Thyroid gland (tissue), 4 donors: Measurements from ENCODE around the gene SPATA4. TPM values are rescaled to one million over a fixed set of nuclear protein-coding genes. Genes with fewer than 3 reads are reported as not detected.

Experiments
- DNase-seq, 2 donors: peaks; one replicate each; pipeline ENCODE4 v3.0.0-alpha.2; 2019
- H3K27ac ChIP-seq, 3 donors: fragments of 200-600 bp; sonication (generic); 1 replicate in 2 of 3; 2 replicates in 1 of 3; pipeline ENCODE4 v1.5.1; 2016 to 2019; ENCODE audit warnings: mild to moderate bottlenecking in 1 of 3, moderate library complexity in 1 of 3
- H3K27me3 ChIP-seq: fragments of 200-600 bp; sonication (generic); one replicate; pipeline ENCODE4 v1.5.1; 2019
- H3K36me3 ChIP-seq, 2 donors: fragments of 200-600 bp; sonication (generic); one replicate each; pipeline ENCODE4 v1.5.1; 2016 to 2019
- H3K4me1 ChIP-seq, 2 donors: fragments of 200-600 bp; sonication (generic); one replicate each; pipeline ENCODE4 v1.5.1; 2017 to 2019
- H3K4me3 ChIP-seq, 3 donors: fragments of 200-600 bp; sonication (generic); replicated peaks in 1 of 3; 1 replicate in 2 of 3; 2 replicates in 1 of 3; pipeline ENCODE4 v1.5.1; 2016; ENCODE audit warnings: mild to moderate bottlenecking in 1 of 3
- H3K9me3 ChIP-seq: fragments of 200-600 bp; sonication (generic); one replicate; pipeline ENCODE4 v1.5.1; 2017
- CTCF ChIP-seq, 6 experiments: fragments of 200-600 bp in 3 of 6; fragments of 450-650 bp in 3 of 6; sonication (generic) in 3 of 6; IDR thresholded peaks; one replicate each; pipeline ENCODE4 v1.5.1; 2016 to 2019; ENCODE audit warnings: antibody characterized with exemption in 6 of 6, mild to moderate bottlenecking in 2 of 6, inconsistent platforms in 1 of 6, moderate library complexity in 1 of 6
- POLR2A ChIP-seq, 2 donors: fragments of 450-650 bp; IDR thresholded peaks; one replicate each; pipeline ENCODE4 v1.6.1; 2017; ENCODE audit warnings: antibody characterized with exemption in 2 of 2, mild to moderate bottlenecking in 2 of 2, moderate library complexity in 1 of 2
- WGBS, 2 donors: methylation state at CpG; one replicate each; pipeline ENCODE4 v1.1.5; 2017; 5-methylcytosine and 5-hydroxymethylcytosine counted together
- intact Hi-C: fragments of 100-400 bp; cut with DNase I; formaldehyde crosslinking; loops from one replicate; pipeline ENCODE4 v1.15.1; 2023
- total RNA-seq, 4 donors: library from RNA; depleted of rRNA; stranded (reverse); fragments of >200 nt; gene quantifications; one replicate each; pipeline ENCODE4 v1.2.3, GENCODE V29; 2016

Gene SPATA4
- total RNA-seq, 4 donors from 2014 or later = 0.40 to 2.2 (median 1.1) TPM

- TF ChIP-seq CTCF (IDR thresholded peaks at IDR 0.05) = no peak
- TF ChIP-seq POLR2A (IDR thresholded peaks at IDR 0.05) = no peak
- no peak for DNase-seq
- Histone ChIP-seq H3K9me3 (no peaks in the 10 kb centered on the region), H3K4me3 (no peak overlapping the region), H3K36me3 (no peaks in the 10 kb centered on the region), H3K27ac (peak overlapping the region in 1 of 3 donors; percentile 84), H3K4me1 (peaks cover 5% of the 10 kb centered on the region in 2 donors), H3K27me3 (no peaks in the 10 kb centered on the region)
- 82 to 96% methylated on average over 5 of the region's 5 CpGs for WGBS, 2 donors
- intact Hi-C loops = no loop called here
Observed at GRCh38 chr4:176236946-176237345, 41.6 kb upstream of the SPATA4 start.

GRCh38 chr4:176230836-176231235 is 35.5 kb upstream of the SPATA4 start:
- no peak for DNase-seq
- 86 to 91% methylated on average over 4 of the region's 4 CpGs for WGBS, 2 donors

GRCh38 chr4:176229645-176230044 is 34.3 kb upstream of the SPATA4 start:
- Histone ChIP-seq H3K27ac (no peak overlapping the region), H3K9me3 (no peaks in the 10 kb centered on the region), H3K36me3 (no peaks in the 10 kb centered on the region), H3K4me3 (no peak overlapping the region), H3K4me1 (peaks cover 0 to 6% of the 10 kb centered on the region in 2 donors), H3K27me3 (no peaks in the 10 kb centered on the region)
- DNase-seq = no peak
- intact Hi-C loops = no loop called here
- TF ChIP-seq CTCF (IDR thresholded peaks at IDR 0.05) (no peak), POLR2A (IDR thresholded peaks at IDR 0.05) (no peak)
- 63 to 69% methylated on average over 4 of the region's 4 CpGs for WGBS, 2 donors

More at GRCh38 chr4:176230836-176231235, 35.5 kb upstream of the SPATA4 start:
- Histone ChIP-seq H3K27me3 (no peaks in the 10 kb centered on the region), H3K4me3 (no peak overlapping the region), H3K36me3 (no peaks in the 10 kb centered on the region), H3K9me3 (no peaks in the 10 kb centered on the region), H3K27ac (no peak overlapping the region), H3K4me1 (peaks cover 0 to 6% of the 10 kb centered on the region in 2 donors)
- TF ChIP-seq CTCF (IDR thresholded peaks at IDR 0.05) (no peak), POLR2A (IDR thresholded peaks at IDR 0.05) (no peak)
- intact Hi-C loops = no loop called here

GRCh38 chr4:176226736-176227135 is 31.4 kb upstream of the SPATA4 start:
- Histone ChIP-seq H3K4me1 (peaks cover 0 to 6% of the 10 kb centered on the region in 2 donors), H3K27me3 (no peaks in the 10 kb centered on the region), H3K36me3 (no peaks in the 10 kb centered on the region), H3K27ac (no peak overlapping the region), H3K9me3 (no peaks in the 10 kb centered on the region), H3K4me3 (no peak overlapping the region)
- no peak for TF ChIP-seq POLR2A (IDR thresholded peaks at IDR 0.05)
- TF ChIP-seq CTCF (IDR thresholded peaks at IDR 0.05) = no peak
- WGBS, 2 donors = 79 to 89% methylated on average over 5 of the region's 5 CpGs
- DNase-seq = no peak
- intact Hi-C loops = no loop called here

GRCh38 chr4:176223561-176223960 is 28.2 kb upstream of the SPATA4 start:
- Histone ChIP-seq H3K36me3 (no peaks in the 10 kb centered on the region), H3K27me3 (no peaks in the 10 kb centered on the region), H3K9me3 (no peaks in the 10 kb centered on the region), H3K4me3 (no peak overlapping the region), H3K27ac (no peak overlapping the region), H3K4me1 (no peaks in the 10 kb centered on the region)
- intact Hi-C loops = no loop called here
- DNase-seq = no peak
- 63 to 71% methylated on average over 2 of the region's 2 CpGs for WGBS, 2 donors
- TF ChIP-seq CTCF (IDR thresholded peaks at IDR 0.05) (no peak), POLR2A (IDR thresholded peaks at IDR 0.05) (no peak)
